ENCODE data around the gene UBE2D1. TPM values are rescaled to one million over a fixed set of nuclear protein-coding genes. Genes with fewer than 3 reads are reported as not detected.

Gene UBE2D1
- total RNA-seq: 10 to 100 TPM; 15.6 to 23.8 (median 16.1) TPM

GRCh38 chr10:58334817-58335305 is at the start of gene UBE2D1:
Gene UBE2D1 (plus strand): TSS chr10:58335006. CDS start chr10:58335202, 196 bp downstream.
- DNase-seq (ENCODE audit: low spot score) (peak; percentile 55), ATAC-seq (ENCODE audit: low FRiP score) (peak; percentile 93)
- TF ChIP-seq CTCF (IDR thresholded peaks at IDR 0.05): no peak

- no peak for DNase-seq (ENCODE audit: low spot score)
- ATAC-seq (ENCODE audit: low FRiP score): peak; percentile 62
- TF ChIP-seq CTCF (IDR thresholded peaks at IDR 0.05): peak in 1 of 3 donors; percentile 69
Observed at GRCh38 chr10:58291538-58292174, 43.1 kb upstream of the UBE2D1 start.

GRCh38 chr10:58293989-58294388 is 40.8 kb upstream of the UBE2D1 start:
- ATAC-seq (ENCODE audit: low FRiP score) (no peak), DNase-seq (ENCODE audit: low spot score) (no peak)
- no peak for TF ChIP-seq CTCF (IDR thresholded peaks at IDR 0.05)

GRCh38 chr10:58299580-58299979 is 35.2 kb upstream of the UBE2D1 start:
- peak in 1 of 3 donors; percentile 11 for TF ChIP-seq CTCF (IDR thresholded peaks at IDR 0.05)
- DNase-seq (ENCODE audit: low spot score) (peak; percentile 51), ATAC-seq (ENCODE audit: low FRiP score) (no peak)

- DNase-seq (ENCODE audit: low spot score) (no peak), ATAC-seq (ENCODE audit: low FRiP score) (no peak)
- TF ChIP-seq CTCF (IDR thresholded peaks at IDR 0.05): no peak
Observed at GRCh38 chr10:58300676-58301075, 34.1 kb upstream of the UBE2D1 start.

- no peak for ATAC-seq (ENCODE audit: low FRiP score)
- TF ChIP-seq CTCF (IDR thresholded peaks at IDR 0.05): no peak
- DNase-seq (ENCODE audit: low spot score): no peak
Observed at GRCh38 chr10:58302254-58302653, 32.6 kb upstream of the UBE2D1 start.

- no peak for TF ChIP-seq CTCF (IDR thresholded peaks at IDR 0.05)
- no peak for ATAC-seq (ENCODE audit: low FRiP score)
- DNase-seq (ENCODE audit: low spot score): no peak
Observed at GRCh38 chr10:58304099-58304633, 30.6 kb upstream of the UBE2D1 start.

Measured in omental fat pad (tissue), 4 donors.